ENCODE results near the gene MAGEF1.
A peak's percentile ranks its signal among the peaks of the same experiment; 100 is the strongest.
"Not testable (repeated sequence)": the region's sequence is repeated elsewhere in the genome, so short reads cannot be mapped to it uniquely, and the experiment has no call there.

The MAGEF1 gene

DNA sequence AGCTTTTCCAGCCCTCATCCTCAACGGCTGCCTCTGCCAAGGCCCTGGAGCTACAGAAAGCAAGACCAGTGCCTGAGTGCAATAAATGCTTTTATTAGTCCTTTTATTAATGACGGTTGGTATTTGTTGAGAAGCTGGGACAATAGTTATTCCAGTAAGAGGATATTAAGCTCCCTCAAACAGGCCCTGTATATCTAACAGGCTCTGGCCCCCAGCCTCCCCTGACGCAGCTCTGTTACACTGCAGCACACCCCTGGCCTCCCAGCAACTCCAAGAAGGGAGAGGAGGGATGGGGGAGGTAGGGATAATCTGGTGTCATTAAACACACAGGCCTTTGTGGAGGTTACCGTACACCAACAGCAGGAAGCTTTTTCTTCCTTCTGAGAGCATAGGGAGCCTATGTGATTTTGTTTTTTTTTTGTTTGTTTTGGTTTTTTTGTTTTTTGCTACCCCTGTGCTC lies 30.8 kb upstream of the MAGEF1 start:
- DNase-seq (ENCODE audit: low read depth), result no peak

GRCh38 chr3:184741798-184742675 lies 30.2 kb upstream of the MAGEF1 start:
- no peak for DNase-seq (ENCODE audit: low read depth)

GRCh38 chr3:184741259-184741556 lies 29.3 kb upstream of the MAGEF1 start:
- DNase-seq (ENCODE audit: low read depth), result no peak

GRCh38 chr3:184740509-184741258 lies 28.8 kb upstream of the MAGEF1 start:
- DNase-seq (ENCODE audit: low read depth), result peak; percentile 68

DNA sequence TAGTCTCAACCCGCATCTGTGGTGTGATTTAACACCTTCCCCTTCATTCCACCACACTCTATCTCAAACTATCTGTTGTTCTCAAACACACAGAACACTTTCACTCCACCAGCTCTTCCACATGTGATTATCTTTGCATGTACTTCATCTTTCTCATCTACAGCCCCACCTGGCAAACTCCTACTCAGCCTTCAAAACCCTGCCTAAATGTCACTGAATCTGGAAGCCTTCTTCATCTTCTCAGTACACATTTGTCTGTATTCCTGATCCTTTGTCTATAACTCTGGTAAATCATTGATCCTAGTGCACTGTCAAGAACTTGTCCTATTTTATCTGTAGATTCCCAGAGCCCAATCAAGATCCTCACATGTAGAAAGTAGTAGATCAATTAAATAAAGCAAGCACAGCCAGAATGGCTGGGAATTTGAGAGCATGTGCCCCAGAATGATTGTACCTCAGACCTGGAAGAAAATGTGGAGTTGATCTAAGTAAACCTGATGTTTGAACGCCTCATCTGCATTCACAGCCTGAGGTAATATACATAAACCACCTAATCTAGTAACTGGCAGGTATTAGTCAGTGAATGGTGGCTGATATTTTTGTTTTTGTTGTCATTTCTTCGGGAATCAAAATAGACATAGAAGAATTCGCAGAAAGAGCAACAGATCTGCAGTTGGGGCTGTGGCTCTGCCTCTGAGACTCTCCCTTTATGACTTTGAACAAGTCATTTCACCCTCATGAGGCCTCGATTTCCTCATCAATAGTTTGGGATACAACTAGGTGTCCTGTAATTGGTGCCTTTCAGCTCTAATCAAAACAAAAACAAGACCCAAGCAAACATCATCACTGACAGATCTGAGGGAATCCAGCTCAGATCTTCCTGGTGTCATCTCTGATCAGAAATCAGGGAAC lies 28.0 kb upstream of the MAGEF1 start:
- no peak for DNase-seq (ENCODE audit: low read depth)

GRCh38 chr3:184738982-184739381 lies 27.1 kb upstream of the MAGEF1 start:
- DNase-seq (ENCODE audit: low read depth), result no peak

- no peak for DNase-seq (ENCODE audit: low read depth)
Measured at GRCh38 chr3:184738506-184738890, 26.6 kb upstream of the MAGEF1 start.

GRCh38 chr3:184737641-184738505 lies 26.0 kb upstream of the MAGEF1 start:
- peak; percentile 78 for DNase-seq (ENCODE audit: low read depth)

GRCh38 chr3:184737063-184737462 lies 25.2 kb upstream of the MAGEF1 start:
- DNase-seq (ENCODE audit: low read depth), result peak; percentile 41

GRCh38 chr3:184734903-184735701 lies 23.2 kb upstream of the MAGEF1 start:
- DNase-seq (ENCODE audit: low read depth), result no peak

- DNase-seq (ENCODE audit: low read depth), result no peak
Measured at GRCh38 chr3:184733971-184734608, 22.2 kb upstream of the MAGEF1 start.

- DNase-seq (ENCODE audit: low read depth), result no peak
Measured at GRCh38 chr3:184733181-184733580, 21.3 kb upstream of the MAGEF1 start.

DNA sequence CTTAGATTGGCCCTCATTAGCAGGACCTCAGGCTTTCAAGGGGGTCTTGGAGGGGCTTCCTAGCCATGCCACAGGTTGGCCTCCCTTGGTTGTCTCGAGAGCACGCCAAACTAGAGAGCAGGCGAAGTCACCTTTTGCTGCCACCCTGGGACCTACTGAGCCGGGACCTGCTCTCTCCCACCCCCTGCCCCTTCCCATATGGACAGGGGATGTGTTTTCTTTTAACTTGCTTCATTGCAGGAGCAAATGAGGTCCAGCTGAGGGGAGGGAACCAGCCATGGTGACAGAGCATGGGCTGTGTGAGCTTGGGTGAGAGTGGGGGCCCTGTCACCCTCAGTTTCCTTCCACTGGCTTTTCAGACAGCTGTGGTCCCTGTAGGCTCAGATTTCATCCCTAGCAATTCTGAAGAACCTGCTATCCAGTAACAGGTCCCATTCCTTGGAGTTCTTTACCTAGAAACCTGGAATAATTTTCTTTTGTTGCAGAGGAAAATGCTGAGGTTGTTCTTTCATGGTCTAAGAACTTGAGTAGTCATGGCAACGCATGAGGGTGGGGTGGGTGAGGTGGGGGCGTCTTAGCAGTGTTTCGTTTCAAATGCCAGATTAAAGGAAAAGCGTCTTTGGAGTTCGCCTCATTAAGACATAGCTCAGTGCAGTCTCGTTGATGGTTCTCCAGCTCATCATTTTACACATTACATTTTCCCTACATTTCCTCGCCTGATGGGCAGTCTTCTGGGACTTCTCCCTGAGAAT lies 20.1 kb upstream of the MAGEF1 start:
- DNase-seq (ENCODE audit: low read depth), result no peak

GRCh38 chr3:184730924-184731323 lies 19.1 kb upstream of the MAGEF1 start:
- no peak for DNase-seq (ENCODE audit: low read depth)

- DNase-seq (ENCODE audit: low read depth), result not testable (repeated sequence)
Measured at GRCh38 chr3:184729154-184729553, 17.3 kb upstream of the MAGEF1 start.

- DNase-seq (ENCODE audit: low read depth), result no peak
Measured at GRCh38 chr3:184728010-184728527, 16.2 kb upstream of the MAGEF1 start.

DNA sequence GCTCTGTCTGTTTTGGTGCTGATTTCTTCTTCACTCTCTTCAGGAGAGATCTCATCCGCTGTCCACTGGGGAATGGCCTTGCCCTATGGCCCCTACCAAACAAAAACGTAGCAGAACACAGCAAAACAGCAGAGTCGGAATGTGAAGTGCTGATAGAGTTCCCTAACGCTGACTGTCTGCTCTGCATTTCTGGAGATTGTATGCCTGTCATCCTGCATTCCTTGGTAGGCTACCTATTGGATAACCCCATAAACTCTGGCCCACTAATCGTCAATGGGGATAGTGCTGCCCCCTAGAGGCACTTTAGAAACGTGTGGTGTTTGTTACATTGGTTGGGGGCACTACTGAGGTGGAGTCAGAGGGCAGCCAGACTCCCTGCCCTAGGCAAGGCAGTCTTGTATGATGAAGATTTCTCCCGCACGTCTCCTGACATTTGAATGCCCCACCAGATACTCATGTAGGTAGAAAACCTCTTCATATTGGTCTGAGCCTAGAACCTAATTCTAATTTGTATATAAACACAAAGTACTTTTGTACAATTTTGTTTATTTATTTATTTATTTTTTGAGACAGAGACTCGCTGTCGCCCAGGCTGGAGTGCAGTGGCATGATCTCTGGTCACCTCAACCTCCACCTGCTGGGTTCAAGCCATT lies 15.6 kb upstream of the MAGEF1 start:
- peak; percentile 81 for DNase-seq (ENCODE audit: low read depth)

- no peak for DNase-seq (ENCODE audit: low read depth)
Measured at GRCh38 chr3:184726497-184726896, 14.6 kb upstream of the MAGEF1 start.

Data from EH (cell line).